Lower leg skin (tissue), 3 donors: ENCODE data around the gene ABCC4.

Source experiments
- POLR2A ChIP-seq, 2 donors: fragments of 450-650 bp; IDR thresholded peaks; one replicate each; pipeline ENCODE4 v1.6.1; 2016 to 2017; ENCODE audit warnings: antibody characterized with exemption in 2 of 2, mild to moderate bottlenecking in 1 of 2, moderate library complexity in 1 of 2
- TF ChIP-seq, protein P1 (sequence below), 3 donors: fragments of 450-650 bp; IDR thresholded peaks; one replicate each; pipeline ENCODE4 v1.5.1; 2016; ENCODE audit warnings: antibody characterized with exemption in 3 of 3, mild to moderate bottlenecking in 3 of 3, moderate library complexity in 2 of 3

DNA sequence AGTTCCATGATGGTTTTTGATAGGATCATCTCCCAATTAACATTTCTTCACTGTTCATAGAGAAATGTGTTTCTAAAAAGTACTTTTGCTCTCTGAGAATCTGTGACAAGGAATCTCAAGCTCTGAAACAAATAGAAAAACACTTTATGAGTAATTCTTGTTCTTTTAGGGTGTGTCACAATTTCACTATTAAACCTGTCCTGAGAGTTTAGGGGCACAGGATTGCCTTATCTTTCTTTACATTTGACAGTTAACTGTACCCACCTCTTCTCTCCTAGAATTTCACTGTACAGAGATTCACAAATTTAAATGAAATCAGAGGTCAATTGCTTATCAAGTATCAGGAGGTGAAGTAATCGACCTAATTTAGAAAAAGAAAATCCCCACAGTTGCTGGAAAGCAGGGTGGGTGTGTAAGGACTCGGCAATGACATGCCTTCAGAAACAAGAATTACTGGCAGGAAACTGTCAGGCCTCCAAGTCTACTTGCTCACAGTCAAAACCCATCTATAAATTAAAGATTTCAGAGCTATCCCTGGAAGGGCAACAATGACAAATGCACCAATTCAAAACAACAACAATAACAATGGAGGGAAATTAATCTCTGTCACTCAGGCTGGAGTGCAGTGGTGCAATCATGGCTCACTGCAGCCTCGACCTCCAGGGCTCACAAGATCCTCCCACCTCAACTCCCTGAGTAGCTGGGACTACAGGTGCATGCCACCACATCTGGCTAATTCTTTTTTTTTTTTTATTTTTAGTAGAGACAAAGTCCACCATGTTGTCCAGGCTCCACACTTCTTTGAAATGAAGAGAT lies 250.2 kb downstream of the ABCC4 start:
- TF ChIP-seq, protein P1, sequence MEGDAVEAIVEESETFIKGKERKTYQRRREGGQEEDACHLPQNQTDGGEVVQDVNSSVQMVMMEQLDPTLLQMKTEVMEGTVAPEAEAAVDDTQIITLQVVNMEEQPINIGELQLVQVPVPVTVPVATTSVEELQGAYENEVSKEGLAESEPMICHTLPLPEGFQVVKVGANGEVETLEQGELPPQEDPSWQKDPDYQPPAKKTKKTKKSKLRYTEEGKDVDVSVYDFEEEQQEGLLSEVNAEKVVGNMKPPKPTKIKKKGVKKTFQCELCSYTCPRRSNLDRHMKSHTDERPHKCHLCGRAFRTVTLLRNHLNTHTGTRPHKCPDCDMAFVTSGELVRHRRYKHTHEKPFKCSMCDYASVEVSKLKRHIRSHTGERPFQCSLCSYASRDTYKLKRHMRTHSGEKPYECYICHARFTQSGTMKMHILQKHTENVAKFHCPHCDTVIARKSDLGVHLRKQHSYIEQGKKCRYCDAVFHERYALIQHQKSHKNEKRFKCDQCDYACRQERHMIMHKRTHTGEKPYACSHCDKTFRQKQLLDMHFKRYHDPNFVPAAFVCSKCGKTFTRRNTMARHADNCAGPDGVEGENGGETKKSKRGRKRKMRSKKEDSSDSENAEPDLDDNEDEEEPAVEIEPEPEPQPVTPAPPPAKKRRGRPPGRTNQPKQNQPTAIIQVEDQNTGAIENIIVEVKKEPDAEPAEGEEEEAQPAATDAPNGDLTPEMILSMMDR (IDR thresholded peaks at IDR 0.05) = no peak
- no peak for TF ChIP-seq POLR2A (IDR thresholded peaks at IDR 0.05)
